ENCODE results near the gene CDK13. TPM values are rescaled to one million over a fixed set of nuclear protein-coding genes. Genes with fewer than 3 reads are reported as not detected.
A peak's percentile ranks its signal among the peaks of the same experiment; 100 is the strongest.

CDK13 gene
- total RNA-seq, 2 experiments from 2014 or later: 84.3 to 90.9 TPM

DNA sequence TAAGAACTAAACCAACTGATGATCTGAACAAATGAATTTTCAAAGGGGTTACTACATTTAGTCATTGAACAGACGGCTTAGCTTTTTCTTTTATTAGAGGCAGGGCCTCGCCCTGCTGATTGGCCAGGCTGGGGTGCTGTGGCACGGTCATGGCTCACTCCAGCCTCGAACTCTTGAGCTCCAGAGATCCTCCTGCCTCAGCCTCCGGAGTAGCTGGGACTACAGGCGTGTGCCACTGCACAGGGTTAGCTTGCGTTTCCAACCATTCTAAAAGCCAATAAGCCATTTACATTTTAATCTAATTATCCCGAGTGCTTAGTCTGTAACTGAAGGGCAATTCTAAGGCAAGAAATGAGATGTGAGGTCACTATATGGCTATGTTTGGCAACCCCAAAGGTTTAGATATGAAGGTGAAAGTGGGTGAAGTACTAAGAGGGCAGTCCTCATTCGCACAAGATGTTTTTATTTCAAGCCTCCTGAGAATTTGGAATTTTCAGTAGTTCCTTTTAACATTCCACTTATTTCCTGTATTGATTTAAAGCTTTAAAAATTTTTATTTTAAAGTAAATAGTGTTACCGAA lies 1.6 kb upstream of the CDK13 start:
- peak overlapping the region; percentile 100 for H3K27ac ChIP-seq (ENCODE audit: low read depth, low read length, poor library complexity, severe bottlenecking)
- intact Hi-C loops (cut with micrococcal nuclease; ENCODE audit: unreplicated experiment): loop anchor here (2.0 to 5.0 kb wide), 3 partner anchors 52 to 326 kb away; partner anchors contain the start of gene RALA
- peaks cover 17% of the 10 kb centered on the region for H4K20me1 ChIP-seq (ENCODE audit: insufficient read depth, low read length)
- BruUV-seq (replicated peaks): no TSS peak
- ChIA-PET POLR2A (interaction anchor here (0.7 to 3.1 kb wide), 17 partner anchors 8 to 377 kb away, joined by 3 to 10 read pairs (median 4); partner anchors contain the start of gene MPLKIP), CTCF (ENCODE audit: unreplicated experiment) (no interaction called here)
- H3K4me3 ChIP-seq (ENCODE audit: low read depth, low read length, poor library complexity, severe bottlenecking): peak overlapping the region; percentile 97
- H3K36me3 ChIP-seq (ENCODE audit: insufficient read depth, low read length): peaks cover 19% of the 10 kb centered on the region
- peaks cover 43% of the 10 kb centered on the region for H3K79me2 ChIP-seq (ENCODE audit: insufficient read depth, low read depth, low read length)
- TF ChIP-seq EZH2phosphoT487 (IDR thresholded peaks at IDR 0.05; ENCODE audit: borderline replicate concordance, low read depth, low read length) (no peak), CTCF (conservative IDR thresholded peaks at IDR 0.05; ENCODE audit: low read length) (0 out of 2 replicates have a peak, but pooled peaks have one; percentile 35)
- peaks cover under 1% of the 10 kb centered on the region; the same call in 1 of the 2 replicates for H3K9me3 ChIP-seq (ENCODE audit: low read length)
- DNase-seq (ENCODE audit: low spot score): peak; percentile 45
- peaks cover 20% of the 10 kb centered on the region for H3K4me1 ChIP-seq (ENCODE audit: insufficient read depth, low read length, poor library complexity, severe bottlenecking)
- peak overlapping the region; percentile 76; the same call in 1 of the 2 replicates for H2AFZ ChIP-seq (ENCODE audit: low read length)
- peak overlapping the region; percentile 82 for H3K4me2 ChIP-seq (ENCODE audit: low read length)
- H3K9me2 ChIP-seq (ENCODE audit: insufficient read depth, low read length): no peaks in the 10 kb centered on the region

DNA sequence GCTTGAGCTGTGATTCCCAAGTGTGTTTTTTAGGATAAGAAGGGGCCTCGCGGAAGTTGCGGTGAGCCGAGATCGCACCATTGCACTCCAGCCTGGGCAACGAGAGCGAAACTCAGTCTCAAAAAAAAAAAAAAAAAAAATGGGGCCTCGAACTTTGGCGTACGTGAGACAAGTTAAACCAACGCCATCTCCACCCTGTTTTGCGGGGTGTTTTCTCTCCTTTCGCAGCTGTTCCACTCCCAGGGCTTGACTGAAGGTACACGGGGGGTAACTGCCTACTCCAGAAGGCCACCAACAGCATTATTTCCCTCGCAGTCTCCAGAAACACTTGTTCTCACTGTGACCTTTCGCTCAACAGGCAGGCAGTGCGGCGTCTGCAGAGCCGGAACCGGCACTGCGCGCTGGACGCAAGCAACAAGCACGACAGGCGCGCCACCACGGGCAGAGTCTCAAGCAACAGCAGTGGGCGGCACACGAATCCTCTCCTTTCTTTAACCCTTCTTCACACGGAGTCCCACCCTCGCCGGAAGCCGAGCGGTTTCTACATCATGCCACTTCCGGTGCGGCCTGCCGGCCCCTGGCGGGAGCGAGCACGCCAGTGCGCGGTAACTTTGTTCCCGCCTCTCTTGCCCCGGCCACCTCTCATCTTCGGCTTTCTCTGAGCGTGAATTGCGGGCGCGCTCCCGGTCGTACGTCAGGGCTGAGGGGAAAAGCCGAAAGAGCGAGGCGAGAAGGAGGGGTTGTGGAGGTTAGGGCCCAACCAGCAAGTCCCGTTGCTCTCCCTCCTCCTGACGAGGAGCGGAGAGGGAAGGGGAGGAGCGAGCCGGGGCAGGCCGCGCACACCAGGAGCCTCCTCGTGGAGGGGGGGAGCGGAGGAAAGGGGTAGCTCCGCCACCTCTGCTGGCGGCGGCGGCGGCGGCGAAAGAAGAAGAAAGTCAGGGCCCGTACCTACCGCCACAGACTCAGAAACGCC lies 814 bp upstream of the CDK13 start:
- Histone ChIP-seq H3K4me2 (ENCODE audit: low read length) (peak overlapping the region; percentile 92), H3K27ac (ENCODE audit: low read depth, low read length, poor library complexity, severe bottlenecking) (peak overlapping the region; percentile 100), H3K4me1 (ENCODE audit: insufficient read depth, low read length, poor library complexity, severe bottlenecking) (peaks cover 27% of the 10 kb centered on the region), H4K20me1 (ENCODE audit: insufficient read depth, low read length) (peaks cover 24% of the 10 kb centered on the region), H3K4me3 (ENCODE audit: low read depth, low read length, poor library complexity, severe bottlenecking) (peak overlapping the region; percentile 97), H3K79me2 (ENCODE audit: insufficient read depth, low read depth, low read length) (peaks cover 51% of the 10 kb centered on the region), H3K36me3 (ENCODE audit: insufficient read depth, low read length) (peaks cover 27% of the 10 kb centered on the region), H3K9me3 (ENCODE audit: low read length) (peaks cover 5% of the 10 kb centered on the region; the same call in 1 of the 2 replicates), H2AFZ (ENCODE audit: low read length) (peak overlapping the region; percentile 76; the same call in 1 of the 2 replicates), H3K9me2 (ENCODE audit: insufficient read depth, low read length) (no peaks in the 10 kb centered on the region)
- peak; percentile 98 for DNase-seq (ENCODE audit: low spot score)
- POLR2A ChIA-PET: interaction anchor here (0.7 to 3.1 kb wide), 15 partner anchors 10 to 378 kb away, joined by 3 to 8 read pairs (median 4); partner anchors contain the start of gene MPLKIP
- TF ChIP-seq CTCF (conservative IDR thresholded peaks at IDR 0.05; ENCODE audit: low read length): no peak
- no peak for TF ChIP-seq EZH2phosphoT487 (IDR thresholded peaks at IDR 0.05; ENCODE audit: borderline replicate concordance, low read depth, low read length)
- CTCF ChIA-PET (ENCODE audit: unreplicated experiment): no interaction called here
- intact Hi-C loops (cut with micrococcal nuclease; ENCODE audit: unreplicated experiment): loop anchor here (1.0 to 5.0 kb wide), 4 partner anchors 52 to 326 kb away; partner anchors contain the start of genes MPLKIP and RALA
- BruUV-seq (replicated peaks): TSS peak; percentile 98
